IMR-90 (cell line): Measurements from ENCODE around the gene CYP4A11. TPM values are rescaled to one million over a fixed set of nuclear protein-coding genes. Genes with fewer than 3 reads are reported as not detected.

ENCODE experiments used
- ATAC-seq: fragments of 200-7000 bp; cut with Tn5 transposase; 2 replicates; pipeline ENCODE4 v1.9.1; 2020; ENCODE audit warnings: low read depth, mild to moderate bottlenecking, moderate library complexity
- BruUV-seq: library from RNA; stranded (reverse); fragments of 400-500 nt; replicated peaks from 2 replicates; lab custom pipeline; 2021; lab: Mats Ljungman, UMichigan
- CTCF ChIA-PET: fragments of 300-600 bp; formaldehyde crosslinking; extraction: SDS; loops from one replicate; lab custom pipeline; 2021; ENCODE audit warnings: antibody characterized with exemption; lab: Yijun Ruan, JAX
- POLR2A ChIA-PET: fragments of 300-600 bp; sonication (Branson Sonifier 250); formaldehyde crosslinking; loops from one replicate; lab custom pipeline; 2022; ENCODE audit warnings: antibody characterized with exemption; ENCODE audit not compliant: unreplicated experiment; lab: Charles Lee
- DNase-seq: peaks from one replicate; pipeline ENCODE4 v3.0.0; 2013
- H2AFZ ChIP-seq: replicated peaks from 2 replicates; pipeline ENCODE3; 2013; ENCODE audit warnings: low read length, mild to moderate bottlenecking; ENCODE audit not compliant: poor library complexity
- H2AK5ac ChIP-seq: 2 replicates; pipeline ENCODE4 v1.6.1; 2013; ENCODE audit warnings: low read depth, low read length, inconsistent platforms
- H2AK9ac ChIP-seq: replicated peaks from 2 replicates; pipeline ENCODE3; 2013; ENCODE audit warnings: mild to moderate bottlenecking, low read depth, low read length, moderate library complexity; ENCODE audit not compliant: poor library complexity
- H2BK120ac ChIP-seq: 2 replicates; pipeline ENCODE4 v1.6.1; 2013; ENCODE audit warnings: low read depth, low read length, inconsistent platforms
- H2BK15ac ChIP-seq: 3 replicates; pipeline ENCODE4 v1.6.1; 2013; ENCODE audit warnings: low read depth, low read length, inconsistent platforms
- H2BK20ac ChIP-seq: 2 replicates; pipeline ENCODE4 v1.6.1; 2013; ENCODE audit warnings: low read depth, mild to moderate bottlenecking, inconsistent platforms, low read length, moderate library complexity
- H2BK5ac ChIP-seq: 2 replicates; pipeline ENCODE4 v1.6.1; 2013; ENCODE audit warnings: mild to moderate bottlenecking, low read depth, low read length, inconsistent platforms; ENCODE audit not compliant: poor library complexity, severe bottlenecking
- H3K14ac ChIP-seq: replicated peaks from 2 replicates; pipeline ENCODE4 v1.6.1; 2013; ENCODE audit warnings: low read depth, low read length, inconsistent platforms
- H3K18ac ChIP-seq: 2 replicates; pipeline ENCODE4 v1.6.1; 2013; ENCODE audit warnings: low read depth, low read length, control low read depth
- H3K23ac ChIP-seq: 2 replicates; pipeline ENCODE4 v1.6.1; 2013; ENCODE audit warnings: low read depth, low read length, inconsistent platforms
- H3K27ac ChIP-seq: 2 replicates; pipeline ENCODE4 v1.5.1; 2013; ENCODE audit warnings: mild to moderate bottlenecking, control low read depth, low read length; ENCODE audit not compliant: insufficient read depth
- H3K27me3 ChIP-seq: 2 replicates; pipeline ENCODE4 v1.6.1; 2013; ENCODE audit warnings: low read length; ENCODE audit not compliant: control insufficient read depth, insufficient read depth
- H3K36me3 ChIP-seq: 2 replicates; pipeline ENCODE4 v1.6.1; 2013; ENCODE audit warnings: low read length, mixed read lengths; ENCODE audit not compliant: control insufficient read depth, insufficient read depth
- H3K4ac ChIP-seq: 2 replicates; pipeline ENCODE4 v1.6.1; 2013; ENCODE audit warnings: low read depth, low read length, inconsistent platforms
- H3K4me1 ChIP-seq: 2 replicates; pipeline ENCODE4 v1.6.1; 2013; ENCODE audit warnings: low read length, mixed read lengths; ENCODE audit not compliant: control insufficient read depth, insufficient read depth
- H3K4me2 ChIP-seq: 2 replicates; pipeline ENCODE4 v1.6.1; 2013; ENCODE audit warnings: low read depth, mild to moderate bottlenecking, control low read depth, low read length, moderate library complexity
- H3K4me3 ChIP-seq: 2 replicates; pipeline ENCODE4 v1.5.1; 2013; ENCODE audit warnings: low read depth, mild to moderate bottlenecking, control low read depth, low read length, moderate library complexity; ENCODE audit not compliant: insufficient read depth
- H3K56ac ChIP-seq: 2 replicates; pipeline ENCODE4 v1.6.1; 2013; ENCODE audit warnings: low read length, inconsistent platforms; ENCODE audit not compliant: insufficient read depth; ENCODE audit errors: extremely low read depth
- H3K79me1 ChIP-seq, 2 experiments: 2 replicates each; pipeline ENCODE4 v1.6.1; 2013; ENCODE audit warnings: low read length in 2 of 2, inconsistent platforms in 1 of 2, low read depth in 1 of 2
- H3K9ac ChIP-seq: 2 replicates; pipeline ENCODE4 v1.6.1; 2013; ENCODE audit warnings: low read depth, low read length, control low read depth
- H3K9me1 ChIP-seq: 2 replicates; pipeline ENCODE4 v1.6.1; 2013; ENCODE audit warnings: low read length, inconsistent platforms; ENCODE audit not compliant: insufficient read depth
- H3K9me3 ChIP-seq: 2 replicates; pipeline ENCODE4 v1.6.1; 2013; ENCODE audit warnings: low read length; ENCODE audit not compliant: control insufficient read depth, insufficient read depth
- H4K20me1 ChIP-seq: 2 replicates; pipeline ENCODE4 v1.6.1; 2013; ENCODE audit warnings: low read length, inconsistent platforms; ENCODE audit not compliant: insufficient read depth
- H4K5ac ChIP-seq: 2 replicates; pipeline ENCODE4 v1.6.1; 2013; ENCODE audit warnings: mild to moderate bottlenecking, low read depth, low read length, control low read depth
- H4K8ac ChIP-seq, 2 experiments: 2 replicates each; pipeline ENCODE4 v1.6.1; 2013; ENCODE audit warnings: low read depth in 2 of 2, low read length in 2 of 2, control low read depth in 1 of 2, inconsistent platforms in 1 of 2
- H4K91ac ChIP-seq: 2 replicates; pipeline ENCODE4 v1.6.1; 2013; ENCODE audit warnings: low read depth, low read length, inconsistent platforms; ENCODE audit not compliant: insufficient read depth
- CHD1 ChIP-seq: IDR thresholded peaks from 2 replicates; pipeline ENCODE4 v1.6.1; 2012; ENCODE audit warnings: low read depth, low read length, improper control_type of control experiment
- ELK1 ChIP-seq: fragments of 150-350 bp; IDR thresholded peaks from 2 replicates; pipeline ENCODE4 v1.6.1; 2016; ENCODE audit warnings: low read depth, mild to moderate bottlenecking, low read length, moderate library complexity, borderline replicate concordance
- FOS ChIP-seq: fragments of 150-350 bp; IDR thresholded peaks from 2 replicates; pipeline ENCODE4 v1.6.1; 2016; ENCODE audit warnings: low read depth, low read length
- MAZ ChIP-seq: IDR thresholded peaks from 2 replicates; pipeline ENCODE4 v1.6.1; 2012; ENCODE audit warnings: low read depth, mild to moderate bottlenecking, low read length, improper control_type of control experiment, moderate library complexity, borderline replicate concordance
- MXI1 ChIP-seq: IDR thresholded peaks from 2 replicates; pipeline ENCODE4 v1.6.1; 2012; ENCODE audit warnings: low read depth, mild to moderate bottlenecking, low read length, moderate library complexity, borderline replicate concordance
- NFE2L2 ChIP-seq: fragments of 150-350 bp; IDR thresholded peaks from 2 replicates; pipeline ENCODE4 v1.6.1; 2016; ENCODE audit warnings: low read depth, mild to moderate bottlenecking, low read length
- POLR2A ChIP-seq: IDR thresholded peaks from 2 replicates; pipeline ENCODE4 v1.6.1; 2012; ENCODE audit warnings: mild to moderate bottlenecking, low read depth, low read length
- RAD21 ChIP-seq: IDR thresholded peaks from 2 replicates; pipeline ENCODE4 v1.6.1; 2012; ENCODE audit warnings: low read length, improper control_type of control experiment
- RCOR1 ChIP-seq: IDR thresholded peaks from 2 replicates; pipeline ENCODE4 v1.6.1; 2012; ENCODE audit warnings: mild to moderate bottlenecking, low read length, improper control_type of control experiment; ENCODE audit not compliant: insufficient replicate concordance
- RFX5 ChIP-seq: IDR thresholded peaks from 2 replicates; pipeline ENCODE4 v1.8.0; 2012; ENCODE audit warnings: low read depth, mild to moderate bottlenecking, low read length, moderate library complexity
- SMC3 ChIP-seq: fragments of 150-350 bp; IDR thresholded peaks from 2 replicates; pipeline ENCODE4 v1.6.1; 2016; ENCODE audit warnings: low read depth, mild to moderate bottlenecking, antibody characterized with exemption, low read length, moderate library complexity
- USF2 ChIP-seq: fragments of 150-350 bp; IDR thresholded peaks from 2 replicates; pipeline ENCODE4 v1.6.1; 2017; ENCODE audit warnings: mild to moderate bottlenecking, antibody characterized with exemption, low read length, low read depth
- WGBS, 2 experiments: methylation state at CpG; one replicate each; pipeline versions ENCODE4 v1.1.5 to v1.1.7; 2013; ENCODE audit warnings: missing lambda C conversion rate in 2 of 2; ENCODE audit not compliant: insufficient read length in 1 of 2; ENCODE audit errors: extremely low coverage in 2 of 2; 5-methylcytosine and 5-hydroxymethylcytosine counted together
- dilution Hi-C: fragments of 300-500 bp; cut with HindIII; formaldehyde crosslinking; loops from one replicate; pipeline ENCODE4 v1.14.3; 2018; ENCODE audit warnings: low sequenced_read_pairs; ENCODE audit not compliant: unreplicated experiment
- in situ Hi-C: fragments of 300-500 bp; cut with MboI; formaldehyde crosslinking; loops from 3 replicates; pipeline ENCODE4 v1.14.3; 2019; ENCODE audit warnings: low sequenced_read_pairs, inconsistent platforms, mixed read lengths
- intact Hi-C: fragments of 100-400 bp; cut with micrococcal nuclease; formaldehyde crosslinking; loops from 2 replicates; pipeline ENCODE4 v1.10.0; 2022
- polyA plus RNA-seq, 3 experiments: library from polyadenylated mRNA; depleted of rRNA; stranded (reverse); fragments of >200 nt; gene quantifications; 2 replicates each; pipeline ENCODE4 v1.2.3, GENCODE V29; 2012; ENCODE audit warnings: low replicate concordance in 1 of 3
- total RNA-seq: library from RNA; depleted of rRNA; stranded (reverse); fragments of >200 nt; gene quantifications from 2 replicates; pipeline ENCODE4 v1.2.3, GENCODE V29; 2012

Gene CYP4A11
- total and polyA plus RNA-seq, 2 of the 4 experiments (the other 2 are of a cell fraction): not detected

- Histone ChIP-seq H3K14ac (no peak overlapping the region), H3K27ac (no peak overlapping the region), H4K8ac (no peak overlapping the region), H3K79me1 (no peaks in the 10 kb centered on the region), H2BK20ac (no peak overlapping the region), H3K4me2 (no peak overlapping the region), H2BK120ac (no peak overlapping the region), H3K27me3 (no peaks in the 10 kb centered on the region), H3K4me3 (no peak overlapping the region), H2AK9ac (no peak overlapping the region), H2BK5ac (no peak overlapping the region), H4K20me1 (no peaks in the 10 kb centered on the region), H3K4me1 (no peaks in the 10 kb centered on the region), H3K9ac (no peak overlapping the region), H3K23ac (no peak overlapping the region), H2AFZ (no peak overlapping the region), H4K91ac (no peak overlapping the region), H3K9me3 (peaks cover 5% of the 10 kb centered on the region), H3K9me1 (no peaks in the 10 kb centered on the region), H2AK5ac (no peak overlapping the region), H3K56ac (no peak overlapping the region), H3K36me3 (no peaks in the 10 kb centered on the region), H2BK15ac (no peak overlapping the region), H3K18ac (no peak overlapping the region), H3K4ac (no peak overlapping the region), H4K5ac (no peak overlapping the region)
- WGBS, 2 experiments: no CpG with 5 or more reads among the region's 1 CpG
- in situ Hi-C loops: no loop called here
- intact Hi-C loops: no loop called here
- no peak for DNase-seq
- no peak for ATAC-seq
- dilution Hi-C loops: no loop called here
- BruUV-seq: no TSS peak
- TF ChIP-seq RCOR1 (no peak), RAD21 (no peak), NFE2L2 (no peak), POLR2A (no peak), ELK1 (no peak), MAZ (no peak), RFX5 (no peak), FOS (no peak), MXI1 (no peak), USF2 (no peak), SMC3 (no peak), CHD1 (no peak)
- POLR2A ChIA-PET: no interaction called here
- CTCF ChIA-PET: no interaction called here
Observed at GRCh38 chr1:46960250-46960649, 19.0 kb upstream of the CYP4A11 start.
